A549 (cell line): ENCODE measurements around the gene AFF1.

Source experiments
- CEBPB ChIP-seq, 2 experiments: fragments of >200 bp in 1 of 2; sonication (Bioruptor Twin) in 1 of 2; formaldehyde crosslinking in 1 of 2; IDR thresholded peaks; 2 replicates each; pipeline ENCODE4 v1.6.1; 2012 to 2016
- CHD4 ChIP-seq: fragments of 200-600 bp; sonication (generic); IDR thresholded peaks from 2 replicates; pipeline ENCODE4 v1.6.1; 2016; ENCODE audit warnings: antibody characterized with exemption, mild to moderate bottlenecking, borderline replicate concordance
- CTCF ChIP-seq: fragments of >200 bp; sonication (Bioruptor Twin); formaldehyde crosslinking; IDR thresholded peaks from 3 replicates; pipeline ENCODE4 v1.5.1; 2016
- EHMT2 ChIP-seq: fragments of 200-600 bp; sonication (generic); IDR thresholded peaks from 2 replicates; pipeline ENCODE4 v1.6.1; 2016; ENCODE audit warnings: antibody characterized with exemption, low read depth, mild to moderate bottlenecking, moderate library complexity
- FOSB ChIP-seq: fragments of 250-450 bp; sonication (Bioruptor Pico); IDR thresholded peaks from 2 replicates; pipeline ENCODE4 v1.5.0; 2020; ENCODE audit warnings: mild to moderate bottlenecking, moderate library complexity
- HMGXB4 ChIP-seq: fragments of 250-450 bp; sonication (Bioruptor Pico); IDR thresholded peaks from 2 replicates; pipeline ENCODE4 v1.5.0; 2021; ENCODE audit warnings: mild to moderate bottlenecking, moderate library complexity, borderline replicate concordance
- MAX ChIP-seq: IDR thresholded peaks from 2 replicates; pipeline ENCODE4 v1.6.1; 2012
- NR3C1 ChIP-seq: fragments of >200 bp; sonication (Bioruptor Twin); formaldehyde crosslinking; IDR thresholded peaks from 3 replicates; pipeline ENCODE4 v1.6.1; 2017
- PBX3 ChIP-seq: IDR thresholded peaks from 2 replicates; pipeline ENCODE4 v1.6.1; 2012
- POLR2A ChIP-seq: IDR thresholded peaks from 2 replicates; pipeline ENCODE4 v1.6.1; 2012; ENCODE audit warnings: mild to moderate bottlenecking, low read length
- RFX5 ChIP-seq: fragments of 450-650 bp; IDR thresholded peaks from 2 replicates; pipeline ENCODE4 v1.7.1; 2014; ENCODE audit warnings: antibody characterized with exemption, mild to moderate bottlenecking, moderate library complexity
- RNF2 ChIP-seq: fragments of 200-600 bp; sonication (generic); IDR thresholded peaks from 2 replicates; pipeline ENCODE4 v1.6.1; 2016; ENCODE audit warnings: low read depth, mild to moderate bottlenecking, antibody characterized with exemption, moderate library complexity, borderline replicate concordance

GRCh38 chr4:86974551-86974994 is 39.8 kb downstream of the AFF1 start:
- no peak for TF ChIP-seq POLR2A
- no peak for TF ChIP-seq CHD4
- TF ChIP-seq CTCF = no peak
- no peak for TF ChIP-seq NR3C1
- no peak for TF ChIP-seq MAX
- no peak for TF ChIP-seq CEBPB (IDR thresholded peaks at IDR 0.05)
- no peak for TF ChIP-seq PBX3
- no peak for TF ChIP-seq FOSB (CRISPR knock-in tag)
- TF ChIP-seq RNF2 = no peak
- no peak for TF ChIP-seq RFX5
- no peak for TF ChIP-seq HMGXB4 (CRISPR knock-in tag)
- no peak for TF ChIP-seq EHMT2
